Measurements from ENCODE around the gene SUN2. TPM values are rescaled to one million over a fixed set of nuclear protein-coding genes. Genes with fewer than 3 reads are reported as not detected.

SUN2 gene
- total RNA-seq, 1 experiment from 2014 or later = 45.1 TPM

DNA sequence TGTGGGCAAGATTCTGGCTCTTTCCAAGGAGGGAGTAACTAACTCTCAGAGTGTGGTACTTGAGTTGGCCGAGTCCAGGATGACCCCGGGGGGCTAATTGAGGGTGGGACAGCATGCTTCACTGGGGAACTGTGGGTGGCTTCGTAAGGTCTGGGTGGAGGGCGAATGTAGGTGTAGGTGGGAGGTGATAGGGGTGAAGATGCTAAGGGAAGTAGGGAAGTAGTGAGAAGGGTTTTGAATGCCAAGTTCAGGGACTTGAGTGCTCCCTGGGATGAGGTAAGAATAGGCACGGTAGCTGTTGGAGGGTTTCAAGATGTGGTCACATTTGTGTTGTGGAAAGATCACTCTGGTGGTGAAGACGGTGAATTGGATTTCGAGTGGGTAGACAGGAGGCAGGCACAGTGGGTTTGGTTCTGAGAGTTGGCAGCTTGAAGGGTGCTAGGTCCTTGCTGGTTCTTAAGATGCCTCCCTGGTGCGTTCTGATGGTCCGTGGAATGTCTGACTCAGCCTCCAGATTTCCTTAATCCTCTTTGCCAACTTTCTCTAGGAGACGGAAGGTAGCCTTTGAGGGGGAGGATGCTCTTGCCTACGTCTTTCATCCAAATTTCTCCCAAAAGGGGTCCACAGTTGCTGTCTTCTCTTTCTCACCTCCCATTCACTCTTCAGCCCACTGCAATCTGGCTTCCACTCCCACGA, 40.6 kb upstream of the SUN2 start:
- BruUV-seq (replicated peaks) = no TSS peak
- CTCF ChIA-PET = no interaction called here
- DNase-seq (ENCODE audit: low read depth, low spot score) (no peak), ATAC-seq (no peak)
- Histone ChIP-seq H3K36me3 (ENCODE audit: control insufficient read depth, insufficient read depth, low read length) (no peaks in the 10 kb centered on the region), H3K4me1 (ENCODE audit: control insufficient read depth, insufficient read depth, low read length) (no peaks in the 10 kb centered on the region; the same call in 1 of the 2 replicates), H3K4me3 (ENCODE audit: low read depth in 2 of 2, low read length in 2 of 2) (no peak overlapping the region), H3K27me3 (ENCODE audit: control insufficient read depth, insufficient read depth, low read length) (no peaks in the 10 kb centered on the region), H3K27ac (ENCODE audit: low read length) (no peak overlapping the region), H3K9me3 (ENCODE audit: control insufficient read depth, insufficient read depth, low read depth, low read length) (no peaks in the 10 kb centered on the region)
- POLR2A ChIA-PET = no interaction called here
- in situ Hi-C loops (cut with HindIII; ENCODE audit: low pct_unique_long_range_greater_than_20kb, low sequenced_read_pairs) = no loop called here
- no peak for TF ChIP-seq SIN3A (IDR thresholded peaks at IDR 0.05; ENCODE audit: borderline replicate concordance, insufficient read depth, low read depth, low read length)
- TF ChIP-seq TCF7L2 (IDR thresholded peaks at IDR 0.05; ENCODE audit: low read depth, low read length) = no peak
- TF ChIP-seq, protein P1, sequence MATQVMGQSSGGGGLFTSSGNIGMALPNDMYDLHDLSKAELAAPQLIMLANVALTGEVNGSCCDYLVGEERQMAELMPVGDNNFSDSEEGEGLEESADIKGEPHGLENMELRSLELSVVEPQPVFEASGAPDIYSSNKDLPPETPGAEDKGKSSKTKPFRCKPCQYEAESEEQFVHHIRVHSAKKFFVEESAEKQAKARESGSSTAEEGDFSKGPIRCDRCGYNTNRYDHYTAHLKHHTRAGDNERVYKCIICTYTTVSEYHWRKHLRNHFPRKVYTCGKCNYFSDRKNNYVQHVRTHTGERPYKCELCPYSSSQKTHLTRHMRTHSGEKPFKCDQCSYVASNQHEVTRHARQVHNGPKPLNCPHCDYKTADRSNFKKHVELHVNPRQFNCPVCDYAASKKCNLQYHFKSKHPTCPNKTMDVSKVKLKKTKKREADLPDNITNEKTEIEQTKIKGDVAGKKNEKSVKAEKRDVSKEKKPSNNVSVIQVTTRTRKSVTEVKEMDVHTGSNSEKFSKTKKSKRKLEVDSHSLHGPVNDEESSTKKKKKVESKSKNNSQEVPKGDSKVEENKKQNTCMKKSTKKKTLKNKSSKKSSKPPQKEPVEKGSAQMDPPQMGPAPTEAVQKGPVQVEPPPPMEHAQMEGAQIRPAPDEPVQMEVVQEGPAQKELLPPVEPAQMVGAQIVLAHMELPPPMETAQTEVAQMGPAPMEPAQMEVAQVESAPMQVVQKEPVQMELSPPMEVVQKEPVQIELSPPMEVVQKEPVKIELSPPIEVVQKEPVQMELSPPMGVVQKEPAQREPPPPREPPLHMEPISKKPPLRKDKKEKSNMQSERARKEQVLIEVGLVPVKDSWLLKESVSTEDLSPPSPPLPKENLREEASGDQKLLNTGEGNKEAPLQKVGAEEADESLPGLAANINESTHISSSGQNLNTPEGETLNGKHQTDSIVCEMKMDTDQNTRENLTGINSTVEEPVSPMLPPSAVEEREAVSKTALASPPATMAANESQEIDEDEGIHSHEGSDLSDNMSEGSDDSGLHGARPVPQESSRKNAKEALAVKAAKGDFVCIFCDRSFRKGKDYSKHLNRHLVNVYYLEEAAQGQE (IDR thresholded peaks at IDR 0.05; ENCODE audit: insufficient read depth in 1 of 2, low read depth in 2 of 2, low read length in 1 of 2) = no peak
- no peak for TF ChIP-seq POLR2AphosphoS5 (IDR thresholded peaks at IDR 0.05; ENCODE audit: low read depth, low read length)
- TF ChIP-seq, protein P2, sequence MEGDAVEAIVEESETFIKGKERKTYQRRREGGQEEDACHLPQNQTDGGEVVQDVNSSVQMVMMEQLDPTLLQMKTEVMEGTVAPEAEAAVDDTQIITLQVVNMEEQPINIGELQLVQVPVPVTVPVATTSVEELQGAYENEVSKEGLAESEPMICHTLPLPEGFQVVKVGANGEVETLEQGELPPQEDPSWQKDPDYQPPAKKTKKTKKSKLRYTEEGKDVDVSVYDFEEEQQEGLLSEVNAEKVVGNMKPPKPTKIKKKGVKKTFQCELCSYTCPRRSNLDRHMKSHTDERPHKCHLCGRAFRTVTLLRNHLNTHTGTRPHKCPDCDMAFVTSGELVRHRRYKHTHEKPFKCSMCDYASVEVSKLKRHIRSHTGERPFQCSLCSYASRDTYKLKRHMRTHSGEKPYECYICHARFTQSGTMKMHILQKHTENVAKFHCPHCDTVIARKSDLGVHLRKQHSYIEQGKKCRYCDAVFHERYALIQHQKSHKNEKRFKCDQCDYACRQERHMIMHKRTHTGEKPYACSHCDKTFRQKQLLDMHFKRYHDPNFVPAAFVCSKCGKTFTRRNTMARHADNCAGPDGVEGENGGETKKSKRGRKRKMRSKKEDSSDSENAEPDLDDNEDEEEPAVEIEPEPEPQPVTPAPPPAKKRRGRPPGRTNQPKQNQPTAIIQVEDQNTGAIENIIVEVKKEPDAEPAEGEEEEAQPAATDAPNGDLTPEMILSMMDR (IDR thresholded peaks at IDR 0.05) = no peak
- intact Hi-C loops (cut with micrococcal nuclease; ENCODE audit: unreplicated experiment) = no loop called here

DNA sequence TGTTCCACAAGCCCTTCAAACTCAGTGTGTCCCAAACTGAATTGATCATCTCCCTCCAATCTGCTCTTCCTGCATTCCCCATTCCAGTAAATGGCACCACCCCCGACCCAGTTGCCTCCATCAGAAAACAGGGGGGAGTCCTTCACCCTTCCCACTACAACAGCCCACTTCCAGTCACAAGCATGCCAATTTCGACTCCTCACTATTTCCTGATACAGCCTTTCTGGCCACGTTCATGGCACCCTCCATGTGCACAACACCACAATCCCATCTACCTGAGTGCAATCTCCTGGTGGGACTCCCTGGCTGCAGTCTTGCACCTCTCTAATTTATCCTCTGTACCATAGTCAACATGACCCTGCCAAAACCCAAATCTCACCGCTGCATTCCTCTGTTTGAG, 39.8 kb upstream of the SUN2 start:
- CTCF ChIA-PET = no interaction called here
- no peaks in the 10 kb centered on the region for H3K27me3 ChIP-seq (ENCODE audit: control insufficient read depth, insufficient read depth, low read length)
- no peaks in the 10 kb centered on the region; the same call in 1 of the 2 replicates for H3K4me1 ChIP-seq (ENCODE audit: control insufficient read depth, insufficient read depth, low read length)
- no TSS peak for BruUV-seq (replicated peaks)
- POLR2A ChIA-PET = no interaction called here
- DNase-seq (ENCODE audit: low read depth, low spot score) = no peak
- intact Hi-C loops (cut with micrococcal nuclease; ENCODE audit: unreplicated experiment) = no loop called here
- in situ Hi-C loops (cut with HindIII; ENCODE audit: low pct_unique_long_range_greater_than_20kb, low sequenced_read_pairs) = no loop called here
- ATAC-seq = no peak
- no peak overlapping the region for H3K4me3 ChIP-seq (ENCODE audit: low read depth in 2 of 2, low read length in 2 of 2)
- no peaks in the 10 kb centered on the region for H3K36me3 ChIP-seq (ENCODE audit: control insufficient read depth, insufficient read depth, low read length)
- H3K27ac ChIP-seq (ENCODE audit: low read length) = no peak overlapping the region
- no peaks in the 10 kb centered on the region for H3K9me3 ChIP-seq (ENCODE audit: control insufficient read depth, insufficient read depth, low read depth, low read length)
- TF ChIP-seq POLR2AphosphoS5 (IDR thresholded peaks at IDR 0.05; ENCODE audit: low read depth, low read length) (no peak), TCF7L2 (IDR thresholded peaks at IDR 0.05; ENCODE audit: low read depth, low read length) (no peak), SIN3A (IDR thresholded peaks at IDR 0.05; ENCODE audit: borderline replicate concordance, insufficient read depth, low read depth, low read length) (no peak)
- TF ChIP-seq, protein P1 (IDR thresholded peaks at IDR 0.05; ENCODE audit: insufficient read depth in 1 of 2, low read depth in 2 of 2, low read length in 1 of 2) = no peak
- TF ChIP-seq, protein P2 (IDR thresholded peaks at IDR 0.05) = no peak
